Activated CD4-positive, alpha-beta T cell treated with anti-CD3 and anti-CD28 coated beads, Interleukin-2, amount 10 ng/mL, durations not matched to agents 24 days and 14 days (primary cell): ENCODE results near the gene FCN3. TPM values are rescaled to one million over a fixed set of nuclear protein-coding genes. Genes with fewer than 3 reads are reported as not detected.
"Not testable (repeated sequence)": the region's sequence is repeated elsewhere in the genome, so short reads cannot be mapped to it uniquely, and the experiment has no call there.

Source experiments
- DNase-seq: peaks from one replicate; pipeline ENCODE4 v3.0.0; 2022
- H3K27ac Mint-ChIP-seq: one replicate; pipeline ENCODE4 v1.8.0; 2022; ENCODE audit warnings: mild to moderate bottlenecking, mixed read lengths
- H3K27me3 Mint-ChIP-seq: one replicate; pipeline ENCODE4 v1.8.0; 2022; ENCODE audit warnings: mixed read lengths
- H3K36me3 Mint-ChIP-seq: one replicate; pipeline ENCODE4 v1.8.0; 2022; ENCODE audit warnings: low read depth, mild to moderate bottlenecking, mixed read lengths
- H3K4me1 Mint-ChIP-seq: one replicate; pipeline ENCODE4 v1.8.0; 2021; ENCODE audit warnings: mixed read lengths
- H3K4me3 Mint-ChIP-seq: one replicate; pipeline ENCODE4 v1.8.0; 2022; ENCODE audit warnings: mild to moderate bottlenecking, moderate library complexity, mixed read lengths
- H3K9me3 Mint-ChIP-seq: one replicate; pipeline ENCODE4 v1.8.0; 2021; ENCODE audit warnings: mixed read lengths
- intact Hi-C: fragments of 100-400 bp; cut with micrococcal nuclease; formaldehyde crosslinking; loops from one replicate; pipeline ENCODE4 v1.15.1; 2023
- total RNA-seq: library from RNA; stranded (reverse); gene quantifications from 2 replicates; pipeline ENCODE4 v1.2.3, GENCODE V29; 2022

FCN3 gene
- total RNA-seq, 1 donor from 2014 or later = not detected

DNA sequence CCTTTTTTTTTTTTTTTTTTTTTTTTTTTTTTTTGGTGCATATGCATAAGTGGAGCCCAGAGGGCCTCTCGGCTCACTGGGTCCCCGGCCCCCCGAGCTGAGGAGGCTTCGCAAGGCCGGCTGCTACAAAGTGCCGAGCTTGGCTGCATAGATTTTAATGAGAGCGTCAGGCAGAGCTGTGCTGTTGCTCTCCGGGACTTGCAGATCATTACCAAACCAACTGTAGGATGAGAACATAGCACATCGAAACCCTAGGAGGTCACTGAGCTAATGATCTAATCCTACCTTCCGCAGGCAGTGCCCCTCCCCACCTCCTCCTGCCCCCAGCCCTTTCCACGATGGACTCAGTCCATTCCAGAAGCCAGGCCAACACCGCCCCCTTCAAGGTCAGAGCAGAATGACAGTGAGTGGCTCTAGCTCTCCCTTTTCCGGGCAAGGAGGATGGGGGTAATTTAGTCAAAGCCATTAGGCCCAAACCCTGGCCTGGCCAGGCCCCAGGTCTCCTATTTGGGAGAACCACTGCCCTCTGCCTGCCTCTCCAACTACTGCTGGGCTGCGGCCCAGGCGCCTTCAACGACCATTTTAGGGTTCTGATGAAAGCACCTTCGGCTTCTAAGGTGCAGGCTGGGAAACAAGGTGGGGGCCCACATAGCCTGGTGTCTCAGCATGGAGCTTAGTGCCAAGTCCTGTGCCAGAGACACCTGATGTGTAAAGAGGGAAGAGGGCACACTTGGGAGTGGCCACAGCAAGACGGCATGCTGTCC is 31.2 kb upstream of the FCN3 start:
- H3K27ac Mint-ChIP-seq = peak overlapping the region; percentile 25
- H3K9me3 Mint-ChIP-seq, H3K27me3 Mint-ChIP-seq, intact Hi-C loops, DNase-seq, H3K4me1 Mint-ChIP-seq, H3K4me3 Mint-ChIP-seq: not testable (repeated sequence)
- peaks cover 29% of the 10 kb centered on the region for H3K36me3 Mint-ChIP-seq

GRCh38 chr1:27405074-27405473 is 30.4 kb upstream of the FCN3 start:
- DNase-seq = no peak
- H3K27me3 Mint-ChIP-seq = no peaks in the 10 kb centered on the region
- peaks cover 6% of the 10 kb centered on the region for H3K4me1 Mint-ChIP-seq
- intact Hi-C loops = no loop called here
- peaks cover 23% of the 10 kb centered on the region for H3K36me3 Mint-ChIP-seq
- H3K9me3 Mint-ChIP-seq = no peaks in the 10 kb centered on the region
- H3K27ac Mint-ChIP-seq = no peak overlapping the region
- H3K4me3 Mint-ChIP-seq = no peak overlapping the region

DNA sequence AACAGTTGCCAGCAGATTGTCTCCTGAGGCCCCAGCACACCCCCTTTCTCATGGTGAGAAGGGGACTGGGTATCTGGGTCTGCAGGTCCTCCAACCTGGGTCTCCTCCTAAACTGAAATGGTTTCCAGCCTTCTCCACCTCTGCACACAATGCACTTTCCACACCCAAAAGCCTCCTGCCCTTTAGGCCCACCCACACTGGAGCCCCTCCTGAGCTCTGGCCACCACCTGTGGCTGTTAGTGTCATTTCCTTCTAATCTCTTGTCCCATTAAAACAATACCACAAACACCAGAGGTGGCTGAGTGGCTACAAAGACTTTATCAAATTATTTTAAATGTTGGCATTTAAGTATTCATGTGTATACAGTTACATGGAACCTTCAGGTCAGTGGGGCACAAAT is 29.3 kb upstream of the FCN3 start:
- intact Hi-C loops = no loop called here
- H3K4me1 Mint-ChIP-seq = peaks cover 6% of the 10 kb centered on the region
- H3K36me3 Mint-ChIP-seq = peaks cover 18% of the 10 kb centered on the region
- DNase-seq = no peak
- no peaks in the 10 kb centered on the region for H3K27me3 Mint-ChIP-seq
- no peaks in the 10 kb centered on the region for H3K9me3 Mint-ChIP-seq
- peak overlapping the region; percentile 43 for H3K27ac Mint-ChIP-seq
- no peak overlapping the region for H3K4me3 Mint-ChIP-seq

DNA sequence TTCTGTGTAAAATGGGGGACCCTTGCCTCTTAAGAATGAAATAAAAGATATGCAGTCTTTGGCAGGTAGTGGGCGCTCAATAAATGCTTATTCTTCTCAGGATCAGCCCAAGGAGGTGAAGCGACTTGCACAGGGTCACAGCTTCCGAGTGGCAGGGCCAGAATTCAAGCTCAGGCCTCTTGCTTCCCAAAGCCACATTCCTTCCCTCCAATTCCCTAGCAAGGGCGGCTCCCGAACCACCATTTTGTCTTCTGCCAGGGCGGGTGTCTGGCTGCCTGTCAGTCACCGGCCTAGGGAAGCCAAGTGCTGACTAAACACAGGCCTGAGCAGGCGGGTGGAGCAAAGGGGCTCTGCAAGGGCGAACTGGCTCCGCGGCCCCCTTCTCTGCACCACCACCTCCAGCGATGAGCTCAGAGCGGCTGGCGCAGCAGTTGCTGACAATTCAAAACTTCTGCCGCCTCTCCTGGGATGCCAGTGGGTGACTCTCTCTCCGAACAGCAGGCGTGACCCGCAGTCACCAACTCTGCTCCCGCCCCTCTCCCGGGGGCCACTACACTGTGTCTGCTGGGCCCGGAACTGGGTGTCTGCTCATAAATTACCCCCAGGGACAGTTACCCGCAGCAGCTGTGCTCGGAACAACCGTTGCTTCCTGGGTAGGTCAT is 28.6 kb upstream of the FCN3 start:
- Mint-ChIP-seq H3K27ac (no peak overlapping the region), H3K27me3 (no peaks in the 10 kb centered on the region), H3K4me1 (peaks cover 6% of the 10 kb centered on the region), H3K9me3 (no peaks in the 10 kb centered on the region), H3K36me3 (peaks cover 13% of the 10 kb centered on the region), H3K4me3 (no peak overlapping the region)
- no peak for DNase-seq
- intact Hi-C loops = no loop called here

GRCh38 chr1:27402349-27402754 is 27.7 kb upstream of the FCN3 start:
- no peak overlapping the region for H3K27ac Mint-ChIP-seq
- intact Hi-C loops = no loop called here
- H3K4me1 Mint-ChIP-seq = peaks cover 5% of the 10 kb centered on the region
- no peaks in the 10 kb centered on the region for H3K9me3 Mint-ChIP-seq
- H3K36me3 Mint-ChIP-seq = peaks cover 7% of the 10 kb centered on the region
- no peaks in the 10 kb centered on the region for H3K27me3 Mint-ChIP-seq
- DNase-seq = no peak
- H3K4me3 Mint-ChIP-seq = no peak overlapping the region

- H3K9me3 Mint-ChIP-seq = no peaks in the 10 kb centered on the region
- no peak overlapping the region for H3K27ac Mint-ChIP-seq
- intact Hi-C loops = no loop called here
- H3K4me1 Mint-ChIP-seq = peaks cover 4% of the 10 kb centered on the region
- no peak for DNase-seq
- H3K4me3 Mint-ChIP-seq = no peak overlapping the region
- H3K27me3 Mint-ChIP-seq = no peaks in the 10 kb centered on the region
- no peaks in the 10 kb centered on the region for H3K36me3 Mint-ChIP-seq
These were observed 26.3 kb upstream of the FCN3 start for GRCh38 chr1:27400963-27401341.

GRCh38 chr1:27400082-27400962 is 25.7 kb upstream of the FCN3 start:
- Mint-ChIP-seq H3K36me3 (no peaks in the 10 kb centered on the region), H3K27me3 (no peaks in the 10 kb centered on the region), H3K4me3 (no peak overlapping the region), H3K4me1 (peaks cover 4% of the 10 kb centered on the region), H3K9me3 (no peaks in the 10 kb centered on the region), H3K27ac (no peak overlapping the region)
- no peak for DNase-seq
- intact Hi-C loops = no loop called here

DNA sequence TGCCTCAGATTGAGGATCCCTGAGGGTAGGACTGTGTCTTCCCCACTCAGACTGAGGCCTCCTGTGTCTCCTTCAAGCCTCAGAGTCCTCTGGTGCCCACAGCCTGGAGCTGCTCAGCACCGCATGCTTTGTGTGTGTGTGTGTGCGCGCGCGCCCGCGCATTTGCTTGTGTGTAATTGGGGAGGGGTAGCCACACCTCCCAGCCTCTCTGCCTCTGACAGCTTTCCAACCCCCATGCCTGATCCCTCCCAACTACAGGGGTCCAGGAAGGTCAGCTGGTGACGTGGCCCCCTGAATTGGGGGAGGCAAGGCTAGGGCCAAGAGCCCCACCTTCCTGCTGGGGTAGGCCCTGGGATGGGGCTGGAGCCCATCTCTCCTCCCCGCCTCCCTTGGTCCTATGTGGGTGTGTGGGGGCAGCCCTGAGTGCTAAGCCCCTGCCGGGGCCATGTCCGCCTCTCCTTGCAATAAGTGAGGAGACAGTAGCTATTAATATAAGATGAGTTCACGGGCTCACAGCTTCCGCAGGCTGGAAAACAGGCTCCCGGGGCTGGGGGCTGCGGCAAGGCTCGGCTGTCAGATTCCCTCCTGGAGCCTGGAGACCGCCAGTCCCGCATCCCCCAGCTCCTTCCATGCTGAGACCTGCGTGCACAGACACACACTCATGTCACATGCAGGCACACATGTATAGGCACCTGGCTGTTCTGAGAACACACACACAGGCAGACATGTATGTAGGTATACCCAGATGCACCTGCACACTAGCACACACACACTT is 24.8 kb upstream of the FCN3 start:
- Mint-ChIP-seq H3K27me3 (no peaks in the 10 kb centered on the region), H3K4me1 (peaks cover 6% of the 10 kb centered on the region), H3K36me3 (no peaks in the 10 kb centered on the region), H3K27ac (no peak overlapping the region), H3K4me3 (no peak overlapping the region), H3K9me3 (no peaks in the 10 kb centered on the region)
- no peak for DNase-seq
- intact Hi-C loops = no loop called here

GRCh38 chr1:27398405-27399149 is 24.0 kb upstream of the FCN3 start:
- H3K36me3 Mint-ChIP-seq = no peaks in the 10 kb centered on the region
- H3K9me3 Mint-ChIP-seq = no peaks in the 10 kb centered on the region
- intact Hi-C loops = no loop called here
- peaks cover 4% of the 10 kb centered on the region for H3K4me1 Mint-ChIP-seq
- H3K4me3 Mint-ChIP-seq = no peak overlapping the region
- no peak overlapping the region for H3K27ac Mint-ChIP-seq
- H3K27me3 Mint-ChIP-seq = no peaks in the 10 kb centered on the region
- no peak for DNase-seq

GRCh38 chr1:27397749-27398148 is 23.1 kb upstream of the FCN3 start:
- H3K27ac Mint-ChIP-seq = no peak overlapping the region
- H3K4me3 Mint-ChIP-seq = no peak overlapping the region
- peaks cover 3% of the 10 kb centered on the region for H3K4me1 Mint-ChIP-seq

GRCh38 chr1:27397110-27397509 is 22.5 kb upstream of the FCN3 start:
- H3K27me3 Mint-ChIP-seq = peaks cover 1% of the 10 kb centered on the region
- peaks cover 6% of the 10 kb centered on the region for H3K4me1 Mint-ChIP-seq
- no peaks in the 10 kb centered on the region for H3K36me3 Mint-ChIP-seq
- no peaks in the 10 kb centered on the region for H3K9me3 Mint-ChIP-seq
- H3K4me3 Mint-ChIP-seq = no peak overlapping the region
- intact Hi-C loops = no loop called here
- no peak overlapping the region for H3K27ac Mint-ChIP-seq
- no peak for DNase-seq

More at GRCh38 chr1:27397749-27398148, 23.1 kb upstream of the FCN3 start:
- intact Hi-C loops = no loop called here
- Mint-ChIP-seq H3K27me3 (no peaks in the 10 kb centered on the region), H3K9me3 (no peaks in the 10 kb centered on the region), H3K36me3 (no peaks in the 10 kb centered on the region)
- DNase-seq = no peak

GRCh38 chr1:27395441-27396195 is 21.0 kb upstream of the FCN3 start:
- H3K9me3 Mint-ChIP-seq = no peaks in the 10 kb centered on the region
- intact Hi-C loops = loop anchor here (1.0 kb wide), 1 partner anchor 95 kb away; no protein-coding TSS in a partner anchor
- peaks cover 5% of the 10 kb centered on the region for H3K27me3 Mint-ChIP-seq
- no peak overlapping the region for H3K27ac Mint-ChIP-seq
- H3K4me3 Mint-ChIP-seq = no peak overlapping the region
- H3K36me3 Mint-ChIP-seq = no peaks in the 10 kb centered on the region
- DNase-seq = peak; percentile 94
- H3K4me1 Mint-ChIP-seq = peaks cover 12% of the 10 kb centered on the region
